ENCODE results near the gene FOXO6.

- no peak for TF ChIP-seq POLR2A (IDR thresholded peaks at IDR 0.05)
- no peak for TF ChIP-seq CTCF (IDR thresholded peaks at IDR 0.05)
Measured at GRCh38 chr1:41370225-41370624, 9.0 kb downstream of the FOXO6 start.
